GM21360 (cell line): ENCODE measurements around the gene RNU1-3.
"Not testable (repeated sequence)": the region's sequence is repeated elsewhere in the genome, so short reads cannot be mapped to it uniquely, and the experiment has no call there.

ENCODE experiments used
- ATAC-seq: cut with Tn5 transposase; IDR thresholded peaks from one replicate; pipeline ENCODE4 v1.9.1; 2021; ENCODE audit warnings: mild to moderate bottlenecking, moderate library complexity; ENCODE audit not compliant: unreplicated experiment

RNU1-3 gene

DNA sequence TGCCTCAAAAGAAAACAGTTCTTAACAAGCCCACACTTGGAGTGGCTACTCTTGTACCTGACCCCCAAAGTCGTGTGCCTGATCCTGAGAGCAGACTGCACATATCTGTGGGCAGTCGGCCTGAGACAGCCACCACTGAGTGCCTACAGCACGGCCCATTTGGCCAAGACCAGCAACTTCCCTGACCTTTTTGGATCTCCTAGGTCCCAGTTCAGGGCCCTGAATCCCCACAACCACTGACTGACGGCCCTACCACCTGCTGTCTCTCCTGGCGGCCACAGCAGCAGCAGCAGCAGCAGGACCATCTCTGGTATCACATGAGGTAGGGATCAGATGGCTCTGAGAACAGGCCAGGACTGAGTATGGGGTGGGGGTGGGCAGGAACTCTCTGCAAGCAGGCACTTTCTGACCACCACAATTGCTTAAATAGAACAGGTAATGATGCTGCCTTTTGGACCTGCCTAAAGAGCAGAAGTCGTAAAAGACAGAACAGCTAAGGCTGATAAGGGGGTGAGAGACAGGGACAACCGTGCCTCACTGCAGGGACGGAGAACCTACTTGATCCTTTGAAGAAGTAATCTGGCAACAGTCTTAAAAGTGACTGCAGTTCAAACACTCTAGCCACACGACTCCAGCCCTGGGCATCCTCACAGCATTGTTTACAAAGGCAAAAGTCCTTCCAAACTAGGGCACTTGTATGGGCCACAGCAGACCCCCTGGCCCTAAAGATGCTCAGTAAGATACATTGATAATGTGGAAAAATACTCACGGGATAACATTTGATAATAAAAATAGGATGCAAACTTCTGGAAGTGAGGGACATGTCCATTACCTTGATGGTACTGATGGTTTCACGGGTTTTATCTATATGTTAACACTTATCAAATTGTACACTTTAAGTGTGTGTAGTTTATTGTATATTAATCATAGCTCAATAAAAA lies 27.4 kb downstream of the RNU1-3 start:
- not testable (repeated sequence) for ATAC-seq

DNA sequence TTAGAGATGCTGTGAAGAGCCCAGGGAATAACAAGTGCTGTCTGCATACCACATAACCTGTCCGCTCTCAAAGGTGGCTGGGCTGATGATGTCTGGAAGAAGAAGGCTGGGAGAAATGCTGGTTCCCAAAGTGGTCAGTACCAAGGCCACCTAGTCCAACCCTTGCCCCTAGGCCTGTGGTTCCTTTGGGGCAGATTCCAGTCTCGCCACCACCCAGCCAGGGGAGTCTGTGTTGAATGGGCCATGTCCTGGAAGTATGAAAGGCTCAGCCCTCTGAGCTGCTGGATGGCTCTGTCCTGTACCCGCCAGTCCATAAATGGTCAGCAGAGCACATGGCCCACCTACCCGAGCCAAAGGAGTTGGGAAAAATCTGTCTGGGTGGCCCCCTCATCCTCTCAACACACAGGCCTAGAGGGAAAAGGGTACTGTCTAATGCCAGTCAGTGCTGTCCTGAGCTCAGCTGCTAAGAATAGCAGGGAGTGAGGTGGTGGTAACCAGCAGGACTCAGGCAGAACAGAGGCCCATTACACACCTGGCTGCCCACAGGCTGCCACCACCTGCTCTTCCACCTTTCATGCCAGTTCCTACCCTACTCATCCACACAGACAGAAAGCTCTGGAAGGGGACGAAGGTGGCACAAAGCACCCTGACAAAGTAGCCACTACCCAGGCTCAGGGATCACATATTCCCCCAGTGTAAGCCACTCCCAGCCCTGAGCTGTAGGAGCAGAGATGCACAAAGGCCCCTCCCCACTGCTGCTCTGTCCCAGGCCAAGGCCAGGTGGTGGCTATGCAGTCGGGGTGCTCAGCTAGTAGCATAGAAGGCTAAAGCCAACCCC lies 28.6 kb downstream of the RNU1-3 start:
- not testable (repeated sequence) for ATAC-seq

DNA sequence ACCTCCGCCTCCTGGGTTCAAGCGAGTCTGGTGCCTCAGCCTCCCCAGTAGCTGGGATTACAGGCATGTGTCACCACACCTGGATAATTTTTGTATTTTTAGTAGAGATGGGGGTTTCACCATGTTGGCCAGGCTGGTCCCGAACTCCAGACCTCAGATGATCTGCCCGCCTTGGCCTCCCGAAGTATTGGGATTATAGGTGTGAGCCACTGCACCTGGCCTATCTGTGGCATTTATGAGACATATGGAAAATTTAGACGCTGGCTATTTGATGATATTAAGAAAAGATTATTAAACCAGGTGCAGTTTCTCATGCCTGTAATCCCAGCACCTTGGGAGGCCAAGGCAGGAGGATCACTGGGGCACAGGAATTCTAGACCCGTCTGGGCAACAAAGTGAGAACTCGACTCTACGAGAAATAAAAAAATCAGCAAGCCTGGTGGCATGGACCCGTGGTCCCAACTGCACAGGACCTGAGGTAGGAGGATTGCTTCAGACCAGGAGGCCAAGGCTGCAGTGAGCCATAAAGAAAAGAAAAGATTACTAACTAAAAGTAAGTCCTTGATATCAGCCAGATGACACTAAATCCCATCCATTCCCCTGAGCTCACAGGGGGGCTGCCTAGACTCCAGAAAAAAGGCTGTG lies 30.1 kb downstream of the RNU1-3 start:
- not testable (repeated sequence) for ATAC-seq

DNA sequence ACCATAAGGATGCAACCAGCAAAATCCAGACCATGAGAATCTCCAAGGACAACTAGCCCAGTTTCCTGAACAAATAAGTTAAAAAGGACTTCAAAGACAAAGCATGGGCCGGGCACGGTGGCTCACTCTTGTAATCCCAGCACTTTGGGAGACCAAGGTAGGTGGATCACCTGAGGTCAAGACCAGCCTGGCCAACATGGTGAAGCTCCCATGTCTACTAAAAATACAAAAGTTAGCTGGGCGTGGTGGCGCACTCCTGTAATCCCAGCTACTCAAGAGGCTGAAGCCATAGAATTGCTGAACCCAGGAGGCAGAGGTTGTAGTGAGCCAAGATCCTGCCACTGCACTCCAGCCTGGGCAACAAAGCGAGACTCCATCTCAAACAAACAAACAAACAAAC lies 30.8 kb downstream of the RNU1-3 start:
- not testable (repeated sequence) for ATAC-seq

GRCh38 chr1:16633540-16634282 lies 33.0 kb downstream of the RNU1-3 start:
- ATAC-seq = not testable (repeated sequence)

- ATAC-seq = not testable (repeated sequence)
Observed at GRCh38 chr1:16632044-16632850, 34.5 kb downstream of the RNU1-3 start.

DNA sequence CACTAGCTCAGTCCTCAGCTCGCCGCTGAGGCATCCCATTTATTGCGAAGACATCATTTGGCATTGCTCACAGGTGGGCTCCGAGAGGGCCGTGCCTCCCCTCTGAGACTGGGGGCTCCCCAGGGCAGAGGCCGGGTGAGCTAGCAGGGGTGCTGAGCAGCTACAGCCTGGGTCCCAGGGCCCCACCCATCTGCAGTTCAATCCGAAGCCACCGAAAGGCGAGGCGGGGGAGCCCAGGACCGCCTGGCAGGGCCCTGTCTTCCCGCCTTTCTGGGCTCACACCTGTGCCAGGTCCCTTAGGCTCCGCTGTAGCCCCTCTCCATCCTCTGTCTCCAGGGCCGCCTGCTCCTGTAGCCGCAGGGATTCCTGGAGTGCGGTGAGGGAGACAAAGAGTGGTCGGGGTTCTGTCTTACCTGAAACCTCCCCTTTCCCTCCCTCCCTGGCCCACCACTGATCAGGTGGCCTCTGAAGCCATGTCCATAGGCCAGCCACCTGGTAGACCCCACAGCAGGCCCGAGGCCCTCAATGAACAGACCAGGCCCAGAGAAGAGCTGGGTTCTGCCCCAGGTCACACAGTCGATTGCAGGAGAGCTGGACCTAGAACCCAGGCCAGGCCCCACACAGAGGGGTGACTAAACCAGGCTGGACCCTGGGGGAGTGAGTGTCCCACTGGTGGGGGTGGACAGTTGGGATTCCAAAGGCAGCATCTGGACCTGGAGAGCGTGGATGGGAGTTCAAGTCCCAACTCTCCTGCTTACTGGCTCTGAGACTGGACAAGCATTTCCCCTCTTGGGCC lies 35.3 kb downstream of the RNU1-3 start:
- ATAC-seq = no peak

- no peak for ATAC-seq
Observed at GRCh38 chr1:16630661-16631247, 36.0 kb downstream of the RNU1-3 start.

DNA sequence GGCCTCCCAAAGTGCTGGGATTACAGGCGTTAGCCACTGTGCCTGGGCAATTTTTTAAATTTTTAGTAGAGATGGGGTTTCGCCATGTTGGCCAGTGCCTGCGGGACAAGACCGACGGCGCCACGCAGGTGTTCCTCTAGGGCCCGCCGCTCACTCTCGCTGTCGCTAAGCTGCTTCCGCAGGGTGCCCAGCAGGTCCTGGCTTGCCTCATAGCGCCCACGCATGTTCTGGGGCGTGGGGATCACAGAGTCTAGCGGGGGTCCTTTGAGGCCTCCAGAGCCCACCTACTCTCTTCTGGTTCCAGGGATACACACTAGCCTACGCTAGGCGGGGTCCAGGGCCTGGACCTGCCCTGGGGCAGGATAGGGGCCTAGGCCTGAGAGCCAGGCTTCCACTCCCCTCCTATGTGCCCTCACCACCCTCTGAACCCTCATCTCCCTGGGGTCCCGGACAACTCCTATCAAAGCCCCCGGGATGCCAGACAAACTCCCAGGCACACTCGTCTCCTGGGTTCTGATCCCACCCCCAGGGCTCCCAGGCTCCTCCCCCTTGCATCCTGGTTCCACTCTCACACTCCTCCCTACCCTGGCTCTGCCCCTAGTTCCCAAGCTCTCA lies 36.7 kb downstream of the RNU1-3 start:
- ATAC-seq = not testable (repeated sequence)

DNA sequence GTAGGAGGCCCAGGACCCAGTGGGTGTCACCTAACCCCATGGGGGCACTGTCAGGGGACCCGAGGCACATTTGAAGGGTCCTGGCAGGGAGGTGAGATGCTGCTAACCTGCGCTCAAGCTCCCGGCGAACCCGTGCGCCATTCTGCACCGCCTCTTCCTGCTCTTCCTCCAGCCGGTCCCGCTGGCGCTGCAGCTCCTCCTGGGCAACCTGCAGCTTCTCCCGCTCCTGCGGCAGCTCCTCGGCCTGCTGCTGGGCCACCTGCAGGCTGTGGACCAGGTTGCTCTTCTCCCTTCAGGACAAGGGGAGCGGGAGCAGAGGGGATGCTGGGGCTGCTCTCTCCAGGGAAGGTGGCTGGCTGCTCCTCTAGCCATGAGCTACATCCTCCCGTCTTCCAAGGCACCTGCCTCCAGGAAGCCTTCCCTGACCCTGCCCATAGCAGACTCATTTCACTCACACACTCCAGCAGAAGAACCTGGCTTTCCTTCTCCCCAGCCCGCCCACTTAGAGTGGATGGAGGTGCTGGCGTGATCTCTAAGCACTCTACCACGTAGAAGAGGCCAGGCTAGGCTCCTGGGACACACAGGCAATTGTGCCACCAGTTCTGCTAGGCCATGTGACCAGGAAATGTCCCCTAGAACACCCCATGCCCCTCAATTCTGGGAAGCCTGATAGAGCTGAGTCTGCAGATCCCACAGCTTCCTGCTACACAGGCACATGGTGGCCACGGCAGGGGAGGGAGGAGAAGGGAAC lies 38.2 kb downstream of the RNU1-3 start:
- ATAC-seq = no peak

- not testable (repeated sequence) for ATAC-seq
Observed at GRCh38 chr1:16626409-16626983, 40.3 kb downstream of the RNU1-3 start.

DNA sequence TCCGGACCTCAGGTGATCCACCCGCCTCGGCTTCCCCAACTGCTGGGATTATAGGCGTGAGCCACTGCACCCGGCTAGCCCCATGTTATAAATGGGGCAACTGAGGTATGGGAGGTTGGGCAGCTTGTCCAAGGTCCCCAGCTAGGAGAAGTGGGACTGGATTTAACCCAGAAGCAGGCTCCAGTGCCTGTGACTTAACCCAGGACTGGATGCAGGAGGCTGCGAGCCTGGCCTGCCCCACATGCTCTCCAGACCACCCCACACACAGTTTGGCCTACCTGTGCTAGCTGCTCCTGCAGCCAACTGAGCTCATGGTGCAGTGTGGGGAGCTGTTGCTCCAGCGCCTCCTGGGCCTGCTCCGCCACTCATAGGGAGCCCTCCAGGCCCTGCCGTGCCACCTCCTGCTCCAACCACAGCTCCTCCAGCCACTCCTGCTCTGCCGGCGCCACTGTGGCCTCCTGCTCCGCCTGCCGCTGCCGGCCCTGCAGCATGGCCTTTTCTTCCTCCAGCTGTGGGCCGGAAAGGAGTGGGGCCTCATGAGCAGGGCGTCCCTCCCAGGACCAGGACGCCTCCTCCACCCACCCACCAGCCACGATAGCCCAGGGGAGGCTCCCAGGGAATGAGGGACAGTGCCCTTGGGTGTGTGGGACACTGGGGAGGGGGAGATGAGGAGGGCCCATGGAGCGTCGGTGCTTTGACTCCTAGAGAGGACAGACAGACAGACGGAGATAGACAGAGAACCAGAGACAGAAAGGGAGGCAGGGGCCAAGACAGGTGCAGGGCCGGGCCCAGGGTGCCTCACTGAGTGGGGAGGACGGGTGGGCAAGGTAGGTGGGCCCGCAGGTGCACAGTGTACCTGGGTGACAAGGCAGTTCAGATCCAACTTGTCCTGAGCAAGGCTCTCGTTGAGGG lies 41.0 kb downstream of the RNU1-3 start:
- no peak for ATAC-seq

DNA sequence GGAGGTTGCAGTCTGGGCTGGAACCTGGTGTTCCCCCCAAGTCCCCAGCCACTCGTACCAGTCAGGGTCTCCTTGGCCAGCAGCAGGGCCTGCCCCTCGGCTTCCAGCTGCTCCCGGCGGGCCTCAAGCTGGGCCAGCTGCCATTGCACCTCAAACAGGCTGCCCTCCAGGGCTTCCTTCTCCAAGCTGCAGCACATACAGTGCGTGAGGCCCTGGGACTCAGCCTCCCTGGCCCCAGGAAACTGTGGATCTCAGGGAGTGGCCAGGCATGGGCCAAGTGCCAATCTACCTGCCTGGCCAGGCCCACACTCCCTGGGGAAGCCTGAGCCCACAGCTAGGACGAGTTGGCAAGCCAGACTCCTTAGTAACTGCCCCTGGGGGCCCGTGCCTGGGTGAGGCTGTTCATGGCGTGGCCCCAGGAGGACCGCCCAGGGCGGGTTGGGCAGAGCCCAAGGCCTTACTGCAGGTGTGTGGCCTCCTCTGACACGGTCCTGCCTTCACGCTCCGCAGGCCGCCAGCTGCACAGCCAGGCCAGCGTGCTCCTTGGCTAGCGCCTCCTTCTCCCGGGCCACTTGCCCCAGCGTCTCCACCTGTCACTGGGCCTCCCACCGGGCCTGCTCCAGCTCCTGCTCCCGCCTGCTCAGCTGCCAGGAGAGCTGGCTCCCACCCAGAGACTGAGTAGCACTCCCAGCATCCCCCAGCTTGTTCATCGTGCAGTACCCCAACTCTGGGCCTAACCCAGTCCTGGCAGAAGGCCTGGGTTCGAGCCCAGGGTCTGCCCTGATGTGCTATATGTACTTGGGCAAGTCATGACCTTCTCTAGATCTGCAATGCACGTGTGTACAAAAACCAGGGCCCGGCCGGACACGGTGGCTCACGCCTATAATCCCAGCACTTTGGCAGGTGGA lies 42.7 kb downstream of the RNU1-3 start:
- not testable (repeated sequence) for ATAC-seq

DNA sequence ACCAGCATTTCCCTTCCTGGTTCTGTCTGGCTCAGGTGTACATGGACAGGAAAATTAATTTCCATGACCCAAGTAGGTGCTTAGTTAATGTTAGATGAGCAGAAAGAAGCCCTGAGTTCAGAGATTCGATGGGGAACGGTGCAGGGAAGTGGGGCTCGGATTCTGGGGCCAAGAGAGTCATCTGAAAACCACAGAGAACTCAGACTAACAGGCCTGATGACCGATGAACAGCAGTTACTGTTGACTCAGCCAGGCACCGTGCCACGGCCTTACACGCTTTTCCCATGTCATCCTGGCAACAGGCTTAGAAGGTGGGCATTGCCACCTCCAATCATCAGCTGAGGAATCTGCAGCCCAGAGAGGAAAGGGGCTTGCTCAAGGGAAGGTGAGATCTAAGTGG lies 43.4 kb downstream of the RNU1-3 start:
- not testable (repeated sequence) for ATAC-seq
